GM13977 (cell line): ENCODE data around the gene MBNL1.

Experiments
- DNase-seq: peaks from one replicate; pipeline ENCODE4 v3.0.0; 2012; ENCODE audit warnings: low spot score
- CTCF ChIP-seq: IDR thresholded peaks from 2 replicates; pipeline ENCODE4 v1.5.1; 2012; ENCODE audit warnings: mild to moderate bottlenecking, control low read depth; ENCODE audit not compliant: insufficient read depth; ENCODE audit errors: extremely low read depth, missing control alignments
- in situ Hi-C: fragments of 300-500 bp; cut with MboI; formaldehyde crosslinking; loops from one replicate; pipeline ENCODE4 v1.12.0; 2022; ENCODE audit warnings: low sequenced_read_pairs, low pct_unique_long_range_greater_than_20kb, mixed read lengths, inconsistent platforms; ENCODE audit not compliant: unreplicated experiment

Gene MBNL1

GRCh38 chr3:152400887-152401286, 132.2 kb downstream of the MBNL1 start:
- in situ Hi-C loops = no loop called here
- TF ChIP-seq CTCF = no peak
- no peak for DNase-seq

GRCh38 chr3:152402695-152403451, 134.1 kb downstream of the MBNL1 start:
- no peak for TF ChIP-seq CTCF
- no peak for DNase-seq
- in situ Hi-C loops = no loop called here

GRCh38 chr3:152403632-152404066, 134.9 kb downstream of the MBNL1 start:
- TF ChIP-seq CTCF = no peak
- in situ Hi-C loops = no loop called here
- DNase-seq = no peak

- DNase-seq = no peak
- no peak for TF ChIP-seq CTCF
- in situ Hi-C loops = no loop called here
Measured at GRCh38 chr3:152404976-152405375, 136.2 kb downstream of the MBNL1 start.

GRCh38 chr3:152405915-152406802, 137.4 kb downstream of the MBNL1 start:
- no peak for TF ChIP-seq CTCF
- in situ Hi-C loops = no loop called here
- DNase-seq = no peak

GRCh38 chr3:152413240-152413639, 144.5 kb downstream of the MBNL1 start:
- no peak for TF ChIP-seq CTCF
- in situ Hi-C loops = no loop called here
- no peak for DNase-seq
